Right atrium auricular region (tissue), 2 donors: ENCODE measurements around the gene PPFIA4. TPM values are rescaled to one million over a fixed set of nuclear protein-coding genes. Genes with fewer than 3 reads are reported as not detected.

ENCODE experiments used
- DNase-seq: peaks from one replicate; pipeline ENCODE4 v3.0.0-alpha.2; 2019; ENCODE audit warnings: low spot score
- H3K27ac ChIP-seq, 2 donors: fragments of 200-600 bp; sonication (generic); 1 replicate in 1 of 2; 2 replicates in 1 of 2; pipeline ENCODE4 v1.5.1; 2016 to 2019
- H3K27me3 ChIP-seq, 2 donors: fragments of 200-600 bp; sonication (generic); one replicate each; pipeline versions ENCODE4 v1.5.1 to v1.6.0; 2017 to 2019
- H3K36me3 ChIP-seq: fragments of 200-600 bp; sonication (generic); one replicate; pipeline ENCODE4 v1.5.1; 2016
- H3K4me1 ChIP-seq, 2 donors: fragments of 200-600 bp; sonication (generic); one replicate each; pipeline versions ENCODE4 v1.5.1 to v1.6.0; 2017 to 2019
- H3K4me3 ChIP-seq, 2 donors: fragments of 200-600 bp; sonication (generic); 1 replicate in 1 of 2; 2 replicates in 1 of 2; pipeline ENCODE4 v1.5.1; 2017 to 2019; ENCODE audit warnings: mild to moderate bottlenecking in 1 of 2, moderate library complexity in 1 of 2
- H3K9me3 ChIP-seq, 2 donors: fragments of 200-600 bp; sonication (generic); one replicate each; pipeline ENCODE4 v1.5.1; 2019
- CTCF ChIP-seq, 2 donors: fragments of 200-600 bp; sonication (generic); IDR thresholded peaks; one replicate each; pipeline ENCODE4 v1.5.1; 2019; ENCODE audit warnings: antibody characterized with exemption in 2 of 2
- total RNA-seq, 2 donors: library from RNA; depleted of rRNA; stranded (reverse); fragments of >200 nt; gene quantifications; one replicate each; pipeline ENCODE4 v1.1.0, GENCODE V29; 2016

PPFIA4 gene
- total RNA-seq, 2 donors from 2014 or later: 16.3 to 19.2 TPM

- no peaks in the 10 kb centered on the region for H3K27me3 ChIP-seq
- no peak overlapping the region for H3K4me3 ChIP-seq
- no peak for DNase-seq
- peaks cover 0 to 8% of the 10 kb centered on the region in 2 donors for H3K9me3 ChIP-seq
- no peak for TF ChIP-seq CTCF (IDR thresholded peaks at IDR 0.05)
- no peaks in the 10 kb centered on the region for H3K4me1 ChIP-seq
- no peak overlapping the region for H3K27ac ChIP-seq
- H3K36me3 ChIP-seq: no peaks in the 10 kb centered on the region
These were observed 78.6 kb downstream of the PPFIA4 start for GRCh38 chr1:203104789-203105390.

GRCh38 chr1:203112475-203112874 lies 86.2 kb downstream of the PPFIA4 start:
- DNase-seq: no peak
- H3K27me3 ChIP-seq: no peaks in the 10 kb centered on the region

GRCh38 chr1:203113308-203113707 lies 87.0 kb downstream of the PPFIA4 start:
- Histone ChIP-seq H3K36me3 (no peaks in the 10 kb centered on the region), H3K4me1 (peaks cover 0 to 8% of the 10 kb centered on the region in 2 donors), H3K4me3 (no peak overlapping the region), H3K27me3 (no peaks in the 10 kb centered on the region), H3K27ac (no peak overlapping the region), H3K9me3 (no peaks in the 10 kb centered on the region)
- peak; percentile 26 for DNase-seq
- no peak for TF ChIP-seq CTCF (IDR thresholded peaks at IDR 0.05)

More at GRCh38 chr1:203112475-203112874, 86.2 kb downstream of the PPFIA4 start:
- Histone ChIP-seq H3K27ac (no peak overlapping the region), H3K4me1 (peaks cover 0 to under 1% of the 10 kb centered on the region in 2 donors), H3K4me3 (no peak overlapping the region), H3K36me3 (no peaks in the 10 kb centered on the region), H3K9me3 (no peaks in the 10 kb centered on the region)
- no peak for TF ChIP-seq CTCF (IDR thresholded peaks at IDR 0.05)

- H3K36me3 ChIP-seq: no peaks in the 10 kb centered on the region
- DNase-seq: peak; percentile 34
- H3K27me3 ChIP-seq: no peaks in the 10 kb centered on the region
- no peak for TF ChIP-seq CTCF (IDR thresholded peaks at IDR 0.05)
- H3K4me3 ChIP-seq: no peak overlapping the region
- no peaks in the 10 kb centered on the region for H3K9me3 ChIP-seq
- no peak overlapping the region for H3K27ac ChIP-seq
- H3K4me1 ChIP-seq: peaks cover 0 to 9% of the 10 kb centered on the region in 2 donors
These were observed 87.9 kb downstream of the PPFIA4 start for GRCh38 chr1:203114202-203114601.

- Histone ChIP-seq H3K27me3 (no peaks in the 10 kb centered on the region), H3K27ac (no peak overlapping the region)
These were observed 90.0 kb downstream of the PPFIA4 start for GRCh38 chr1:203116091-203116820.

More at GRCh38 chr1:203116091-203116820, 90.0 kb downstream of the PPFIA4 start:
- DNase-seq: peak; percentile 44
- Histone ChIP-seq H3K36me3 (no peaks in the 10 kb centered on the region), H3K4me1 (peaks cover 0 to 9% of the 10 kb centered on the region in 2 donors), H3K9me3 (no peaks in the 10 kb centered on the region), H3K4me3 (no peak overlapping the region)
- TF ChIP-seq CTCF (IDR thresholded peaks at IDR 0.05): no peak
